ENCODE data around the gene NUMBL. TPM values are rescaled to one million over a fixed set of nuclear protein-coding genes. Genes with fewer than 3 reads are reported as not detected.

The NUMBL gene
- total RNA-seq, 1 experiment from 2014 or later, result 57.7 TPM

DNA sequence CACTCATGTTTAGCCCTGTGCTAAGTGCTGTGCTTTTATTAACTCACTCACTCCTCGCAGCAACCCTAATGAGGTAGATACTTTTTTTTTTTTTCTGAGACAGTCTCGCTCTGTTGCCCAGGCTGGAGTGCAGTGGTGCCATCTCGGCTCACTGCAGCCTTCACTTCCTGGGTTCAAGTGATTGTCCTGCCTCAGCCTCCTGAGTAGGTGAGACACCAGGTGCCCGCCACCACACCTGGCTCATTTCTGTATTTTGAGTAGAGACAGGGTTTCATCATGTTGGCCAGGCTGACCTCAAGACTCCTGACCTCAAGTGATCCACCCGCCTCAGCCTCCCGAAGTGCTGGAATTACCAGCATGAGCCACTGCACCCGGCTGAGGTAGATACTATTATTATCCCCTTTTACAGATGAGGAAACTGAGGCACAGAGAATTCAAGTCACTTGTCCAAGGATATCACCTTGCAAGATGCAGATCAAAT is 29.0 kb upstream of the NUMBL start:
- Histone ChIP-seq H3K4me3 (peak overlapping the region; percentile 75), H2AFZ (no peak overlapping the region), H4K20me1 (ENCODE audit: insufficient read depth) (peaks cover 24% of the 10 kb centered on the region), H3K27me3 (ENCODE audit: insufficient read depth, low read depth) (no peaks in the 10 kb centered on the region), H3K27ac (peak overlapping the region; percentile 99), H3K4me1 (replicated peaks; ENCODE audit: insufficient read depth) (peaks cover 29% of the 10 kb centered on the region), H3K9me3 (ENCODE audit: insufficient read depth, low read depth) (no peaks in the 10 kb centered on the region), H3K4me2 (peak overlapping the region; percentile 98), H3F3A (ENCODE audit: insufficient read depth, low read depth) (peaks cover 34% of the 10 kb centered on the region), H3K79me2 (ENCODE audit: low read depth) (peaks cover 71% of the 10 kb centered on the region), H3K9me2 (ENCODE audit: insufficient read depth) (no peaks in the 10 kb centered on the region), H3K36me3 (ENCODE audit: low read depth) (peaks cover 20% of the 10 kb centered on the region; the same call in 1 of the 2 replicates)
- intact Hi-C loops (cut with micrococcal nuclease; ENCODE audit: unreplicated experiment), result loop anchor here (1.0 to 5.0 kb wide), 4 partner anchors 17 to 508 kb away; partner anchors contain the start of gene SERTAD1
- BruUV-seq (replicated peaks), result no TSS peak
- TF ChIP-seq CTCF (conservative IDR thresholded peaks at IDR 0.05) (no peak), EZH2 (IDR thresholded peaks at IDR 0.05; ENCODE audit: low read depth) (no peak)
- ChIA-PET CTCF (no interaction called here), POLR2A (ENCODE audit: unreplicated experiment) (interaction anchor here (0.6 to 0.7 kb wide), 5 partner anchors 9 to 254 kb away, joined by 3 to 35 read pairs (median 4); partner anchors contain the start of gene BLVRB)
- peak in 1 of 2 experiments; percentile 55 for DNase-seq

DNA sequence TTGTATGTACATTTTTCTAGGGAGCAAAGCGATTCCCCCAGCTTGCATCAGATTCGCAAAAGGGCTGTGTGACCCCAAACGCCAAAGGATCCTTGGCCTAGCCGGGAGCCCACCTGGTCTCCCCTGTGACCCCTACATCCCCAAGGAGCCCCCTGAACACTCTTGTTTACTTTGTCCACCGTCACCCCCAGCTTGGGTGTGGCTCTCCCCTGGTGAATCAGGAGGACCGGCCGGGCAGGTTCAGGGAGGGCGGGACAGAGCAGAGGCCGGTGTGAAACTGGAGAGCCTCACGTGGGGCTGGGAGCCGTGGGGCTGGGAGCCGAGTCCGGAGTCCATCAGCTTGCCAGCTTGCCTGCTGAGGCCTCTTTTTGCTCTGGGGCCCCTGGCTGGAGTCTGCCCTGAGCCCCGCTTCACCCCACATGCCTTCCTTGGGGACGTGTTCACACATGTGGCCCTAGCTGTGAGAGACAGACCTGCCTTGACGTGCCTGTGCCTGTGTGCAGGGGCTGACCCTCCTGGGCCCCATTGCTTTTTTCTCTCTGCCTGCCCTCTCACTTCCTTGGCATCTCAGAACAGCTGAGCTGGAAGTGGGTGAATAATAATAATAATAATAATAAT is 28.4 kb upstream of the NUMBL start:
- POLR2A ChIA-PET (ENCODE audit: unreplicated experiment), result interaction anchor here (0.5 to 0.9 kb wide), 7 partner anchors 9 to 766 kb away, joined by 3 to 10 read pairs (median 4); partner anchors contain the start of genes ACTMAP, BLVRB and SNRPA
- Histone ChIP-seq H3K9me3 (ENCODE audit: insufficient read depth, low read depth) (no peaks in the 10 kb centered on the region), H3K27ac (peak overlapping the region; percentile 99), H3K4me3 (peak overlapping the region; percentile 75), H3K4me1 (replicated peaks; ENCODE audit: insufficient read depth) (peaks cover 33% of the 10 kb centered on the region), H3F3A (ENCODE audit: insufficient read depth, low read depth) (peaks cover 30% of the 10 kb centered on the region), H4K20me1 (ENCODE audit: insufficient read depth) (peaks cover 19% of the 10 kb centered on the region), H3K27me3 (ENCODE audit: insufficient read depth, low read depth) (no peaks in the 10 kb centered on the region), H3K36me3 (ENCODE audit: low read depth) (peaks cover 15% of the 10 kb centered on the region; the same call in 1 of the 2 replicates), H3K4me2 (peak overlapping the region; percentile 98), H3K9me2 (ENCODE audit: insufficient read depth) (no peaks in the 10 kb centered on the region), H3K79me2 (ENCODE audit: low read depth) (peaks cover 65% of the 10 kb centered on the region), H2AFZ (no peak overlapping the region)
- intact Hi-C loops (cut with micrococcal nuclease; ENCODE audit: unreplicated experiment), result loop anchor here (1.0 to 5.0 kb wide), 4 partner anchors 17 to 508 kb away; partner anchors contain the start of gene SERTAD1
- no TSS peak for BruUV-seq (replicated peaks)
- CTCF ChIA-PET, result no interaction called here
- peak; percentile 83 to 87 for DNase-seq
- no peak for TF ChIP-seq EZH2 (IDR thresholded peaks at IDR 0.05; ENCODE audit: low read depth)
- no peak for TF ChIP-seq CTCF (conservative IDR thresholded peaks at IDR 0.05)

DNA sequence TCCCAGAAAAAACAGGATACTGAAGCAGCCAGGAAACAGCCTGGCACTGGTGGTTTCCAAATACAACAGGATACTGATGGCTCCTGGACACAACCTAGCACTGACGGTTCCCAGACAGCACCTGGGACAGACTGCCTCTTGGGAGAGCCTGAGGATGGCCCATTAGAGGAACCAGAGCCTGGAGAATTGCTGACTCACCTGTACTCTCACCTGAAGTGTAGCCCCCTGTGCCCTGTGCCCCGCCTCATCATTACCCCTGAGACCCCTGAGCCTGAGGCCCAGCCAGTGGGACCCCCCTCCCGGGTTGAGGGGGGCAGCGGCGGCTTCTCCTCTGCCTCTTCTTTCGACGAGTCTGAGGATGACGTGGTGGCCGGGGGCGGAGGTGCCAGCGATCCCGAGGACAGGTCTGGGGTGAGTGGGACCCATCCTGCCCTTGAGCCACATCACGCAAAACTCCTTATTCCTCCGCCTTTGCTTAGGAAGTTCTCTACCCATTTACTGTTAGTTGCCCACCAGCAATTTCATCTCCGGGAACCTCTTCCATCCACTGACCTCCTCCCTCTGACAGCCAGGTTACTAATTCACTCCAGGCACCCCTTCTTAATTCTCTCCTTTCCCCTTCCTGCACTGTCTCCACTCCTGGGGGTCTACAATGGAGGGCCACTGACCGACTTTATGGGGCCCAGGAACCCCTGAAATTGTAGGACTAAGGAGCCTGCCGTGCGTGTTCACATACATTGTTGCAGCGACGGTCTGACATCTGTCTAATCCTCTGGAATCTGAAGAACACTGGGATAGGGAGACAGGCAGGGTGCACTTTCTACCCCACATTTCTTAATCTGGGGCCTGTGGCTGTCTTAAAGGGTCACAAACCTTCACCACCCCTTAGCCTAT is 27.7 kb upstream of the NUMBL start:
- Histone ChIP-seq H3K9me3 (ENCODE audit: insufficient read depth, low read depth) (no peaks in the 10 kb centered on the region), H3K4me2 (peak overlapping the region; percentile 98), H3K27ac (peak overlapping the region; percentile 99), H3K9me2 (ENCODE audit: insufficient read depth) (no peaks in the 10 kb centered on the region), H3K27me3 (ENCODE audit: insufficient read depth, low read depth) (no peaks in the 10 kb centered on the region), H3K4me3 (peak overlapping the region; percentile 75), H2AFZ (no peak overlapping the region), H3K4me1 (replicated peaks; ENCODE audit: insufficient read depth) (peaks cover 33% of the 10 kb centered on the region), H3K79me2 (ENCODE audit: low read depth) (peaks cover 57% of the 10 kb centered on the region), H3F3A (ENCODE audit: insufficient read depth, low read depth) (peaks cover 27% of the 10 kb centered on the region), H4K20me1 (ENCODE audit: insufficient read depth) (peaks cover 18% of the 10 kb centered on the region), H3K36me3 (ENCODE audit: low read depth) (peaks cover 7% of the 10 kb centered on the region; the same call in 1 of the 2 replicates)
- no peak for TF ChIP-seq CTCF (conservative IDR thresholded peaks at IDR 0.05)
- no peak for TF ChIP-seq EZH2 (IDR thresholded peaks at IDR 0.05; ENCODE audit: low read depth)
- POLR2A ChIA-PET (ENCODE audit: unreplicated experiment), result interaction anchor here (0.5 to 1.9 kb wide), 5 partner anchors 32 to 765 kb away, joined by 3 to 10 read pairs (median 5); partner anchors contain the start of genes ACTMAP, RAB4B and SNRPA
- CTCF ChIA-PET, result no interaction called here
- DNase-seq, result peak; percentile 29 to 41
- TSS peak; percentile 28 for BruUV-seq (replicated peaks)
- intact Hi-C loops (cut with micrococcal nuclease; ENCODE audit: unreplicated experiment), result loop anchor here (5.0 kb wide), 3 partner anchors 106 to 509 kb away; partner anchors contain the start of gene SERTAD1

Data from PC-9 (cell line).